WTC11 (cell line): ENCODE measurements around the gene JSRP1. TPM values are rescaled to one million over a fixed set of nuclear protein-coding genes. Genes with fewer than 3 reads are reported as not detected.

Experiments used
- ATAC-seq: fragments of 200-7000 bp; cut with Tn5 transposase; 2 replicates; pipeline ENCODE4 v1.10.0; 2021; ENCODE audit warnings: mild to moderate bottlenecking, moderate library complexity
- CTCF ChIA-PET: fragments of 300-600 bp; sonication (Branson Sonifier 250); formaldehyde crosslinking; loops from one replicate; lab custom pipeline; 2021; ENCODE audit warnings: antibody characterized with exemption; lab: Charles Lee
- POLR2A ChIA-PET: fragments of 350-600 bp; sonication (Branson Sonifier 250); formaldehyde crosslinking; loops from one replicate; lab custom pipeline; 2021; ENCODE audit warnings: antibody characterized with exemption; lab: Charles Lee
- DNase-seq: peaks from one replicate; pipeline ENCODE4 v3.0.0; 2021; ENCODE audit warnings: low spot score
- H3K27ac Mint-ChIP-seq: 2 replicates; pipeline ENCODE4 v1.8.0; 2021; ENCODE audit warnings: mixed read lengths
- H3K27me3 Mint-ChIP-seq: 2 replicates; pipeline ENCODE4 v1.8.0; 2021; ENCODE audit warnings: low read depth, mild to moderate bottlenecking, moderate library complexity, mixed read lengths
- H3K36me3 Mint-ChIP-seq: 2 replicates; pipeline ENCODE4 v1.8.0; 2021; ENCODE audit warnings: mixed read lengths
- H3K4me1 Mint-ChIP-seq: 2 replicates; pipeline ENCODE4 v1.8.0; 2022; ENCODE audit warnings: mixed read lengths
- H3K4me3 Mint-ChIP-seq: 2 replicates; pipeline ENCODE4 v1.8.0; 2021; ENCODE audit warnings: mild to moderate bottlenecking, moderate library complexity, mixed read lengths
- H3K9me3 Mint-ChIP-seq: 2 replicates; pipeline ENCODE4 v1.8.0; 2021; ENCODE audit warnings: mixed read lengths
- CREM ChIP-seq: sonication (generic); formaldehyde crosslinking; IDR thresholded peaks from 2 replicates; pipeline ENCODE4 v1.8.1; 2022; ENCODE audit warnings: mild to moderate bottlenecking, missing genetic modification reagents, moderate library complexity
- E2F1 ChIP-seq: sonication (generic); formaldehyde crosslinking; IDR thresholded peaks from 2 replicates; pipeline ENCODE4 v1.8.0; 2022; ENCODE audit warnings: mild to moderate bottlenecking, missing genetic modification reagents
- E2F4 ChIP-seq: sonication (generic); formaldehyde crosslinking; IDR thresholded peaks from 2 replicates; pipeline ENCODE4 v1.8.1; 2022; ENCODE audit warnings: low read depth, mild to moderate bottlenecking, moderate library complexity, missing genetic modification reagents, borderline replicate concordance
- E2F5 ChIP-seq: sonication (generic); formaldehyde crosslinking; IDR thresholded peaks from 2 replicates; pipeline ENCODE4 v1.8.1; 2022; ENCODE audit warnings: mild to moderate bottlenecking, moderate library complexity, missing genetic modification reagents
- ETV6 ChIP-seq: sonication (generic); formaldehyde crosslinking; IDR thresholded peaks from 2 replicates; pipeline ENCODE4 v1.8.1; 2022; ENCODE audit warnings: mild to moderate bottlenecking, missing genetic modification reagents
- GRHL2 ChIP-seq: fragments of 250-450 bp; sonication (Bioruptor Pico); IDR thresholded peaks from 2 replicates; pipeline ENCODE4 v1.8.0; 2022; ENCODE audit warnings: mild to moderate bottlenecking, moderate library complexity; ENCODE audit not compliant: insufficient replicate concordance, severe bottlenecking
- GTF2I ChIP-seq: fragments of 250-450 bp; sonication (Bioruptor Pico); conservative IDR thresholded peaks from 2 replicates; pipeline ENCODE4 v1.4.0; 2021; ENCODE audit warnings: mild to moderate bottlenecking
- JUN ChIP-seq: sonication (generic); formaldehyde crosslinking; IDR thresholded peaks from 2 replicates; pipeline ENCODE4 v1.8.0; 2023; ENCODE audit warnings: mild to moderate bottlenecking, missing genetic modification reagents
- MLX ChIP-seq: sonication (generic); formaldehyde crosslinking; IDR thresholded peaks from 2 replicates; pipeline ENCODE4 v1.8.1; 2023; ENCODE audit warnings: mild to moderate bottlenecking, missing genetic modification reagents, moderate library complexity
- NFYB ChIP-seq: sonication (generic); formaldehyde crosslinking; conservative IDR thresholded peaks from 2 replicates; pipeline ENCODE4 v1.8.0; 2022; ENCODE audit warnings: low read depth, missing genetic modification reagents
- NR2C2 ChIP-seq: sonication (generic); formaldehyde crosslinking; IDR thresholded peaks from 2 replicates; pipeline ENCODE4 v1.8.0; 2022; ENCODE audit warnings: mild to moderate bottlenecking, missing genetic modification reagents
- NR3C1 ChIP-seq: sonication (generic); formaldehyde crosslinking; conservative IDR thresholded peaks from 2 replicates; pipeline ENCODE4 v1.8.1; 2023; ENCODE audit warnings: low read depth, mild to moderate bottlenecking, missing genetic modification reagents
- RELA ChIP-seq: sonication (generic); formaldehyde crosslinking; IDR thresholded peaks from 2 replicates; pipeline ENCODE4 v1.8.1; 2022; ENCODE audit warnings: missing genetic modification reagents, mild to moderate bottlenecking, borderline replicate concordance
- SOX15 ChIP-seq: fragments of 250-450 bp; sonication (Bioruptor Pico); IDR thresholded peaks from 2 replicates; pipeline ENCODE4 v1.9.0; 2021; ENCODE audit warnings: mild to moderate bottlenecking
- TP53 ChIP-seq: sonication (generic); formaldehyde crosslinking; IDR thresholded peaks from 2 replicates; pipeline ENCODE4 v1.8.1; 2023; ENCODE audit warnings: mild to moderate bottlenecking, missing genetic modification reagents
- ZBTB21 ChIP-seq: sonication (generic); formaldehyde crosslinking; IDR thresholded peaks from 2 replicates; pipeline ENCODE4 v1.8.1; 2023; ENCODE audit warnings: mild to moderate bottlenecking, missing genetic modification reagents, borderline replicate concordance
- ZNF121 ChIP-seq: sonication (generic); formaldehyde crosslinking; IDR thresholded peaks from 2 replicates; pipeline ENCODE4 v1.8.0; 2023; ENCODE audit warnings: missing genetic modification reagents
- ZNF219 ChIP-seq: sonication (generic); formaldehyde crosslinking; IDR thresholded peaks from 2 replicates; pipeline ENCODE4 v1.8.0; 2023; ENCODE audit warnings: missing genetic modification reagents, mild to moderate bottlenecking, borderline replicate concordance
- ZNF263 ChIP-seq: sonication (generic); formaldehyde crosslinking; IDR thresholded peaks from 2 replicates; pipeline ENCODE4 v1.8.1; 2022; ENCODE audit warnings: low read depth, mild to moderate bottlenecking, moderate library complexity, missing genetic modification reagents
- ZNF317 ChIP-seq: sonication (generic); formaldehyde crosslinking; IDR thresholded peaks from 2 replicates; pipeline ENCODE4 v1.8.1; 2023; ENCODE audit warnings: low read depth, mild to moderate bottlenecking, moderate library complexity, missing genetic modification reagents, borderline replicate concordance
- ZNF416 ChIP-seq: fragments of 250-450 bp; sonication (Bioruptor Pico); IDR thresholded peaks from 2 replicates; pipeline ENCODE4 v1.9.0; 2021; ENCODE audit warnings: mild to moderate bottlenecking, inconsistent platforms
- ZNF425 ChIP-seq: fragments of 250-450 bp; sonication (Bioruptor Pico); conservative IDR thresholded peaks from 2 replicates; pipeline ENCODE4 v1.9.0; 2021; ENCODE audit warnings: mild to moderate bottlenecking
- ZNF671 ChIP-seq: fragments of 250-450 bp; sonication (Bioruptor Pico); IDR thresholded peaks from 2 replicates; pipeline ENCODE4 v1.8.0; 2021; ENCODE audit warnings: mild to moderate bottlenecking
- total RNA-seq: library from RNA; stranded (reverse); gene quantifications from 3 replicates; pipeline ENCODE4 v1.2.3, GENCODE V29; 2021

JSRP1 gene
- total RNA-seq, 1 experiment from 2014 or later: 0.33 TPM

GRCh38 chr19:2221250-2221831, 34.9 kb downstream of the JSRP1 start:
- H3K9me3 Mint-ChIP-seq: no peaks in the 10 kb centered on the region
- H3K4me3 Mint-ChIP-seq: no peak overlapping the region
- H3K4me1 Mint-ChIP-seq: no peaks in the 10 kb centered on the region
- H3K27me3 Mint-ChIP-seq: no peaks in the 10 kb centered on the region
- H3K27ac Mint-ChIP-seq: peak overlapping the region; percentile 68
- peaks cover 35% of the 10 kb centered on the region for H3K36me3 Mint-ChIP-seq
- ATAC-seq (no peak), DNase-seq (no peak)
- POLR2A ChIA-PET: no interaction called here
- CTCF ChIA-PET: interaction anchor here (0.5 to 1.6 kb wide), 10 partner anchors 12 to 95 kb away, joined by 3 to 18 read pairs (median 4); no protein-coding TSS in a partner anchor
- no peak for TF ChIP-seq ZNF416 (CRISPR knock-in tag)
- TF ChIP-seq ZNF121 (CRISPR knock-in tag): no peak
- no peak for TF ChIP-seq ZBTB21
- TF ChIP-seq CREM (CRISPR knock-in tag): no peak
- no peak for TF ChIP-seq MLX (CRISPR knock-in tag)
- no peak for TF ChIP-seq E2F5
- TF ChIP-seq GTF2I (CRISPR knock-in tag): no peak
- no peak for TF ChIP-seq ZNF317 (CRISPR knock-in tag)
- no peak for TF ChIP-seq ZNF263
- TF ChIP-seq SOX15 (CRISPR knock-in tag): no peak
- TF ChIP-seq NFYB: no peak

GRCh38 chr19:2219726-2220125, 36.5 kb downstream of the JSRP1 start:
- no peak for ATAC-seq
- Mint-ChIP-seq H3K27ac (no peak overlapping the region), H3K36me3 (peaks cover 32% of the 10 kb centered on the region), H3K27me3 (no peaks in the 10 kb centered on the region), H3K4me1 (no peaks in the 10 kb centered on the region), H3K9me3 (no peaks in the 10 kb centered on the region), H3K4me3 (no peak overlapping the region)
- ChIA-PET CTCF (interaction anchor here (1.2 to 2.4 kb wide), 2 partner anchors 20 to 33 kb away, joined by 3 to 5 read pairs; no protein-coding TSS in a partner anchor), POLR2A (no interaction called here)
- DNase-seq: no peak
- no peak for TF ChIP-seq GRHL2
- no peak for TF ChIP-seq RELA
- TF ChIP-seq NR2C2 (CRISPR knock-in tag): no peak
- no peak for TF ChIP-seq NR3C1 (CRISPR knock-in tag)
- TF ChIP-seq TP53 (CRISPR knock-in tag): no peak
- TF ChIP-seq ZNF219 (CRISPR knock-in tag): no peak
- no peak for TF ChIP-seq ETV6
- no peak for TF ChIP-seq JUN (CRISPR knock-in tag)
- no peak for TF ChIP-seq E2F4 (CRISPR knock-in tag)
- TF ChIP-seq ZNF671 (CRISPR knock-in tag): no peak
- no peak for TF ChIP-seq E2F1 (CRISPR knock-in tag)
- TF ChIP-seq ZNF425 (CRISPR knock-in tag): no peak
- TF ChIP-seq ZNF121 (CRISPR knock-in tag): no peak
